Fibroblast of skin of back (primary cell): ENCODE measurements around the gene PNMT.
A peak's percentile ranks its signal among the peaks of the same experiment; 100 is the strongest.
"Not testable (repeated sequence)": the region's sequence is repeated elsewhere in the genome, so short reads cannot be mapped to it uniquely, and the experiment has no call there.

Experiments
- DNase-seq: peaks from one replicate; pipeline ENCODE4 v3.0.0-alpha.2; 2013

PNMT gene

DNA sequence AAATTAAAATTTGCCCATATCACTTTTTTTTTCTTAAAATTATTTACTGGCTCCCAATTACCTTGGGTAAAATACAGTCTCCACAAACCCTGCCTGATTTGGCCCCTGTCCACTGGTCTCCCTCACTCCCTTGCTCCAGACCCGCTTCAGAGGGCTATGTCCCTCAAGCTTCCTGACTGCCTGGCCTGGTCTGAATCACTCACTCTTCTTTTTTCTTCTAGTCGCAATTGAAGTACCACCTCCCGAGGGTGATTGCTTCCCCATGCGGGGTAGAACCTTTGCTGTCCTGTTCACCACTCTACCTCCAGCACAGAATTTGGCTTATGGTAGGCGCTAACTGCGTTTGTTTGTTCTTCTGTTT is 20.2 kb downstream of the PNMT start:
- DNase-seq = no peak

DNA sequence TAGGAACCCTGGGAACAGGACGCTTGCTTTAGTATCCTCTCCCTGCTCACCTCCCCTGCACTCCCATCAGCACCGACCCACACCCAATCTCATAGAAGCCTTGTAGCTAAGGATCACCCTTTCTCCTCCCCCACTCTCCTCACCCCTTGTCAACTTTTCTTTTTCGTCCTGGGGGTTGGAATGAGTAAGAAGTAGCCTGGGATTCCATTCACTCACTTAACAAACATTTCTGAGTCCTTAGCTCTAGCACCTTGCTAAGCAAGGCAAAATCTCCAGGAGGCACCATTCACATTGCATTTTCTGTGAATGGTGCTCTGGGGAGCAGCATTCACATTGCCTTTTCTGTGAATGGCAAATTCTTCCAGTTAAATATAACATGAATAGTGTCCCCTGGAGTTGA is 20.7 kb downstream of the PNMT start:
- DNase-seq = no peak

DNA sequence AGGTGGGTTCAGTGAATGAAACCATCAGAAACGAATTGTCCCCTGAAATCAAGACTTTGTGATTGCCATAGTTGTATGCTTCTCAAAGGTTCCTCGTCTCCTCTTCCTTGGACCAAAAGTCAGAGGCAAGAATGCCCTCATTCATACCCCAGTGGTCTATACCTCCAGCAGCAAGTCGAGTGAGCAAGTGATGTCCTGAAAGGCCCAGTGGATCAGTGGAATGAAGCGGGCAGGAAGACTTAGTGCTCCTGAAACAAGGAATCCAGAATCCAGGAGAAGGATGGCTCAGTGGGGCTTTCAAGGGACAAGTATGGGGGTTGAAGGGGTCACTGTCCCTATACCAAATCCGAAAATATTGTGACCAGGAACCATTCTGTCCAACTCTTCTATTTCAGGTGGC is 26.3 kb downstream of the PNMT start:
- no peak for DNase-seq

DNA sequence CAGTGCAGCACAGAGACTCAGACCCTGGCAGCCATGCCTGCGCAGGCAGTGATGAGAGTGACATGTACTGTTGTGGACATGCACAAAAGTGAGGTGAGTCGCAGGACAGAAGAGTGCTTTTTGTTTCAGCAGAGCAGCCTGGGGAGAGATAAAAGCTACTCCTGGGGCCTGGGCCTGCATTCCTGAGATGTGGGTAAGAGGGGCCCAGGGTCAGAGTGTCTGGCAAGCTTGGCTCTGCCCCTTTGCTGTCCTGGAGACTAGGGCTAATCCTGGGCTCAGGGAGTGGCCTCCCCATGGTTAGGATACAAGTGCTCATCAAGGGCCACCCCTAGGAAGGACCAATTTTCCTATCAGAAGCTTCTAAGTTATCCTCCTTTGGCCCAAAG is 26.8 kb downstream of the PNMT start:
- no peak for DNase-seq

DNA sequence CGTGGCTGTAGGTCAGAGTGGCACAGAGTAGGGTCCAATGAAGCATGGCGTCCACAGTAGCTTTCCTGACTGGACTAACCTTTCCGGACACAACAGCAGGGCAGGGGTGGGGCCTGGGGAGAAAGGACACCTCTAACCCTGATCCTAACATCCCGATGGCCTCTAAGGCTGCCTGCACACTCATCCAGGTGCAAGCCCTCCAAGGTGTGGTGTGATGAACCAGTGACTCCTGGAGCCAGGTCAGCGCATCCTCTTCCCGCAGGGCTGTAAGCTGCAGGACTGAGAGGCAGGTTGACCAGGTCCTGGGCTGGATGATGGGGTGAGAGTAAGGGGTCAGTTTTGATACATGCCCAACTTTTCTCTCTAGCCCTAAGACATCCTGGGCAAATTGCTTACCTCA is 28.5 kb downstream of the PNMT start:
- no peak for DNase-seq

DNA sequence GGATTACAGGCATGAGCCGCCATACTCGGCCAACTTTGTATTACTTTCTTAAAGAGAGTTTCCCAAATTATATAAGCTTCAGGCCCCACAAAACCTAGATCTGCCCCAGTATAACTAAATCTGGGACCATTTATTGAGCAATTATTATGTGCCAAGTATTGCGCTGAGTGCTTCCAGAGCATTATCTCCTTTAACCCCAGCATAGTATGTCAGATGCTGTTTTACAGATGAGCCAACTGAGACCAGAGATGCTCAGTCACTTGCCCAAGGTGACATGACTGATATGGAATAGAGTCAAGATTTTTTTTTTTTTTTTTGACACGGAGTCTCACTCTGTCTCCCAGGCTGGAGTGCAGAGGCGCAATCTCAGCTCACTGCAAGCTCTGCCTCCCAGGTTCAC is 29.7 kb downstream of the PNMT start:
- DNase-seq = no peak

DNA sequence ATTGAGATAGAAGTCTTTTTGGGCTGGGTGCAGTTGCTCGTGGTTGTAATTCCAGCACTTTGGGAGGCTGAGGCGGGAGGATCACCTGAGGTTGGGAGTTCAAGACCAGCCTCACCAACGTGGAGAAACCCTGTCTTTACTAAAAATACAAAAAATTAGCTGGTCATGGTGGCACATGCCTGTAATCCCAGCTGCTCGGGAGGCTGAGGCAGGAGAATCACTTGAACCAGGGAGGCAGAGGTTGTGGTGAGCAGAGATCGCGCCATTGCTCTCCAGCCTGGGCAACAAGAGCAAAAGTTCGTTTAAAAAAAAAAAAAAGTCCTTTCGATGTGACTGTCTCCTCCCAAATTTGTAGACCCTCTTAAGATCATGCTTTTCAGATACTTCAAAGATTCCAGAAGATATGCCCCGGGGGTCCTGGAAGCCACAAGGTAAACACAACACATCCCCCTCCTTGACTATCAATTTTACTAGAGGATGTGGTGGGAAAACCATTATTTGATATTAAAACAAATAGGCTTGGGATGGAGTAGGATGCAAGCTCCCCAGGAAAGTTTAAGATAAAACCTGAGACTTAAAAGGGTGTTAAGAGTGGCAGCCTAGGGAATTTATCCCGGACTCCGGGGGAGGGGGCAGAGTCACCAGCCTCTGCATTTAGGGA is 31.0 kb downstream of the PNMT start:
- not testable (repeated sequence) for DNase-seq

DNA sequence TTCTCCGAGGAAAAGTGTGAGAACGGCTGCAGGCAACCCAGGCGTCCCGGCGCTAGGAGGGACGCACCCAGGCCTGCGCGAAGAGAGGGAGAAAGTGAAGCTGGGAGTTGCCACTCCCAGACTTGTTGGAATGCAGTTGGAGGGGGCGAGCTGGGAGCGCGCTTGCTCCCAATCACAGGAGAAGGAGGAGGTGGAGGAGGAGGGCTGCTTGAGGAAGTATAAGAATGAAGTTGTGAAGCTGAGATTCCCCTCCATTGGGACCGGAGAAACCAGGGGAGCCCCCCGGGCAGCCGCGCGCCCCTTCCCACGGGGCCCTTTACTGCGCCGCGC is 31.5 kb downstream of the PNMT start, which contains the start of gene ERBB2:
Gene ERBB2, plus strand, starts transcription at position 247 of the 330 bp plus-strand sequence. CDS start 175 bp downstream, outside the sequence.
- DNase-seq = peak; percentile 85

DNA sequence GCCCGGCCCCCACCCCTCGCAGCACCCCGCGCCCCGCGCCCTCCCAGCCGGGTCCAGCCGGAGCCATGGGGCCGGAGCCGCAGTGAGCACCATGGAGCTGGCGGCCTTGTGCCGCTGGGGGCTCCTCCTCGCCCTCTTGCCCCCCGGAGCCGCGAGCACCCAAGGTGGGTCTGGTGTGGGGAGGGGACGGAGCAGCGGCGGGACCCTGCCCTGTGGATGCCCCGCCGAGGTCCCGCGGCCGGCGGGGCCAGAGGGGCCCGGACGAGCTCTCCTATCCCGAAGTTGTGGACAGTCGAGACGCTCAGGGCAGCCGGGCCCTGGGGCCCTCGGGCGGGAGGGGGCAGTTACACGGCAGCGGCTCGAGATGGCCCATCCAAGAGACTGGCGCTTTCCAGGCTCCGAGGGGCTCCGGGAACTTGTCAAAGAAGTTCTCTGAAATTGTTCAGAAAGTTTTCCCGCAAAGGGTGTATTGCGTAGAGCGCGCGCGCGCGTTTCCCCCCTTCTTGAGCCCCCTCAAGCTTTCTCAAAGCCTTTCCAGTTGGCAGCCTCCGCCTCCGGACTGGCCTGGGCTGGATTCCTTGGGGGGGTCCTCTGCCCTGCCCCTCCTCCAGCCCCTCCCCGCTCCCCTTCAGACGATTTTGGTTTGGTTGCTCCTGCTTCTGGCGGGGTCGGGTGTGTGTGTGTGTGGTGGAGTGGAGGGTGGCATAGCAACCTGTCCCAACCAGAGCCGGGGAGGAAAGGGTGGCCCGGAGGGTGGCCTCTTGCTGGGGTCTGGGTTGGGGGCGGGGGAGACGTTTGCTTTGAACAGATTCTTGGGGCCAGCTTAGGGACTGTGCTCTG is 32.1 kb downstream of the PNMT start:
- peak; percentile 28 for DNase-seq

DNA sequence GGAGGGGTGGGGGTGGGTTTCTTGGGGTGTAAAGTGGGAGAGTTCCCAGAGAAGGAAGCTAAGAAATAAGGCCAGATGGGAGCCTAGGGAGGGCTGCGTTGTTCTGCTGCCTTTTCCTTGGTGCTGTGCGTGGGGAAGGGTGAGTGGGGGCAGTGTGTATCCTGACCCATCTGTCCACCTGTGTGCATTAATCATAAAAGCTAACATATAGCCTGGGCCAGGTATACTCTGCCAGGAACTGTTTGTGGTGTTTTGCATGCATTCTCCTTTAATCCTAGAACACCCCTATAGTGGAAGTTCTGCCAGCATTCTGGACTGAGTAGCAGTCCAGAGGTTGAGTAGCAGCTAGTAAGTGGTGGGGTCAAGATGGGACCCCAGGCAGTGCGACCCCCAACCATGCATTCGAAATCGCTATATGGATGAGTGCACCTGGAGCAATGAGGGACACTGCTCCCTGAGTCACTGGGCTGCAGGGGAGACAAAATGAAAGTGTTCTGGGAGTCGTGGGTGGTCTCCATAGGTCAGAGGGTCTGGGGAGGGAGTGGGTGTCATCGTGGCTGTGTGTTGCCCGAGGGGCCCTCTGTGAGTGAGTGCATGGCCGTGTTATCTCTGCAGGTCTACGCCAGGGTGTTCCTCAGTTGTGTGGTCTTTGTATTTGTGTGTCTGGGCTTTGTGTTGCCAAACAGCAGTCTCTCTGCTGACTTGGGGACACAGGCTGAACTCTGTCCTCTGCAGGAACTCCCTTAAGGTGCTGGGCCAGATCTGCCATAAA is 32.9 kb downstream of the PNMT start:
- no peak for DNase-seq

DNA sequence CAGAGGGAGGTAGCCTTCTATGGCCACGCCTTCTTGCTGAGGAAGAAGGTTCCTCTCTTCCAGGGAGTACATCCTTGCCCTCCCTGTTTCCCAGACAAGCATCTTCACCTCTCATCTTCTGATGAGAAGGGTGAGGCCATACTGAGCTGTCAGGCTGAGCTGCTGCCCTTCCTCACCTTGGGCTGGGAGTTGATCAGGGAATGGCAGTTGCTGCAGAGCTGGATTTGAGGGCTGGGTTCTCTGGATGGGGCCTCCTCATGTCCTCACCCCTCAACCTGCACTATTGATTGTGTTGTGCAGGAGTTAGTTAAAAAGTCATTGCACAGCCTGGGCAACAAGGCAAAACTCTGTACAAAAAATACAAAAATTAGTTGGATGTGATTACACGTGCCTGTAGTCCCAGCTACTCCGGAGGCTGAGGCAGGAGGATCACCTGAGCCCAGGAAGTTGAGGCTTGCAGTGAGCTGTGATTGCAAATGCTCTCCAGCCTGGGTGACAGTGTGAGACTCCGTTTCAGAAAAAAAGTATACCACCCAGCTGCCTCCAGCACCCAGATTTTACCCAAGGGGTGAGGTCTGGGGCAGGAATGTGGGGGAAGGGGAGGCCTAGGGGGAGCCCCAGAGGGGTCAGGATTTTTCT is 33.6 kb downstream of the PNMT start:
- no peak for DNase-seq

DNA sequence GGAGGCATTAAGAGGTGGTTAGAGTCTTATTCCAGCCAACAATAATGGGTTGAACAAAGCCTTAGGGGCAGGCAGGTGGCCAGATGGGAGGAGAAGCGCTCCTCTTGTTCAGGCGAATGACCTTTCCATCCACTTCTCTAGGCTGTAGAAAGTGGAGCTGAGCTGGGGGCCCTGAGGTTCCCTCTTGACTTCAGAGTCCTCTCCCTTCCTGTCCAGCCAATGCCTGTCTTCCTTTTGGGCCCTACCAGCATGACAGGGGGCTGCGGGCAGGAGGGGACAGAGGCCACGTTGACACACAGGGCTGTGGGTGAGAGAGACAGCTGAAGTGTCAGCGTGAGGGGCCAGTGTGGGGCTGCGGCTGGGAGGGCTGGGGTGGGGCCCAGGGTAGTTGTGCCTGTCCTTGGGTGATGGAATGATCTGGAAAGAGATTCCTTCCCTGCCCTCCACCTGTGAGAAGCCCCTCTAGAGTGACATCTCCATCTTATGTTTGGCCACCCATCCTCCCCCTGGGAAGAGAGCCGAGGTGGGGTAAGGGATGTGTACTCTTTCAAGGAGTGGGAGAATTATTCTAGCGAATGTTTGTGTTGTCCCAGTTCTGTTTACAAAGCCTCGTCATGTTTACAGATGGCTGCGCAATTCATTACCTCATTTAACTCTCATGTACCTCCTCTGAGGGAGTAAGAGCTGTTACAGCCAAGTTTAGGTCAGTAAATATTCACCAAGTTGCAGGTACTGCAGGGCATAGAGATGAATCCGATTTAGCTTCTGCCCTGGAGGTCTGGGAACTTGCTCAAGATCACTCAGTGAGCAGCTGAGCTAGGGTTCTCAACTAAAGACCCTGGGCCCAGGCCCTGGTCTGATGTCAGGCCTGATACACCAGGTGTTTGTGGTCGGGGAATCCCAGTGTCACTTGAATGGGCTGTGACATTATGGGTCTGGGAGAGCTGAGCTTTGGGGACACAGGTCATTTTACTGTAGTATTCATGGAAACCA is 34.9 kb downstream of the PNMT start:
- DNase-seq = no peak

DNA sequence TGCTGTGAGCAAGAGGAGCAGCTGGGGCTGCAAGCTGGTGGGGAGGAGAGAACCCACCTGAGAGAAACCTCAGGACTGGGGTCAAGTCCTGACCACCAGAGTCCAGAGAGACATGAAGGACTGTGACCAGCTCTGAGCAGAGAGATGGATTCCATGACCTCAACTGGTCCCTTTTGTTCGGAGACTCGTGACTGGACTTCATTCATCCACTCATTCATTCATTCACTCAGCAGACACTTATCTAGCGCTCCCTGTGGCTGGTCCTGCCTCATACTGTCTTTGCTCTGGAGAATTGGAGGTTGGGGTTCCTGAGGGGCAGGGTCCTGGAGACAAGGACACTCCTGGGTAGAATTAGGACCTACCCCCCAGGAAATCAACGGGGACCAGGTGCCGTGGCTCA is 35.7 kb downstream of the PNMT start:
- no peak for DNase-seq

DNA sequence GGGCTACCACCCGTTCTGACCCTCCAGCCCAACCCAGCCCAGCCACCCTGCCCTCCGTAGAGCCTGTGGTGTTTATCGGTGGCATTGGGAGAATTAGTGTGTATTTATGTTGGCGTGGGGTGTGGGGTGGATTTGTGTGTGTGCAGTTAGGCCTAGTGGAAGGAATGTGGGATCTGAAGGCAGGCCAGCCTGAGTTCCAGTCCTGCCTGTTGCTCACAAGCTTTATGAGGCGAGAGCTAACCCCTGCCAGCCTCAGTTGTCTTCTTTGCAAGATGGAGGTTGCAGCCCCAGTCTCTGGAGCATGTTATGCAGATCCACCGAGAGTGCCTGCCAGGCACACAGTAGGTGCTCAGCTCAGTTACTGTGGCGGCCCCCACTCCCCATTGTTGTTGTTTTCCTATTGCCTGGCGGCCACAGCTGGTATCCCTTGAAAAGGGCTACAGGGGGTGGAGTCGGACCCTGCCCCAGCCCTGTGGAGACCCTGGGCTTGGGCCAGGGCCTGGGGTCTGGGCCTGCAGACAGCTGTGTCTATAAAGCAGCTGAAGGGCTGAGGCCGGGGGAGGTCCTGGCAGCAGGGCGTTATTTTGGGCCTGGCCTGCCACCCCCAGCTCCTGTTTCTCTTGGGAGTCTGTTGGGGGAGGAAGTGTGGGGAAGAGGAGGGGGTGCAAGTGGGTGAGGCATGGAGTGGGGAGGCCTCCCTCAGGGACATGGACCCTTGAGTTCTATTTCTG is 36.7 kb downstream of the PNMT start:
- peak; percentile 33 for DNase-seq

DNA sequence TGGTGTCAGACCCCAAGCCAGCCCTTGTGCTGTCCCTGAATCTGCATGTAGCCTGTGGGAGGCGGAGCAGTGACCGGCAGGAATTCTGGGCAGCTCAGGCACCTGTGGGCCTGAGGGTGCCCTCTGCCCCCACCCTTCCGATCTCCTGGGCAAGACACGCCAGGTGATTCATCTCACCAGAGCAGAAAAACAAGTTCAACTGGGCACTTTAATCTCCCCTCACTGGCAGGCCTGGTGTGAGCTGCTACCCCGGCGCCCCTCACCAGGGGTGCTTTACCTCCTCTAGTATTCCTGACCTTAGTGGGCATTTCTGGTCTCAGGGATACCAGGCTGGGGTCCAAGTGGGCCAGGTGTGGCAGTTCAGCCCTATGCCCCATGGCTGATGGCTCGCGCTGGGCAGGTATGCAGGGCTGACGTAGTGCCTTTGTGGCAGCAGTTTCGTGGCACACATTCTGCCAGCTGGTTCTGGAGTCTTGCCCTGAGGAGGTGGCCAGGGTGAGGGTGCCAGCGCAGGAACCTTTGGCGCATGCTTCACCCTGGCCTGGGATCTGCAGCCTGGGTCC is 37.6 kb downstream of the PNMT start:
- DNase-seq = no peak

DNA sequence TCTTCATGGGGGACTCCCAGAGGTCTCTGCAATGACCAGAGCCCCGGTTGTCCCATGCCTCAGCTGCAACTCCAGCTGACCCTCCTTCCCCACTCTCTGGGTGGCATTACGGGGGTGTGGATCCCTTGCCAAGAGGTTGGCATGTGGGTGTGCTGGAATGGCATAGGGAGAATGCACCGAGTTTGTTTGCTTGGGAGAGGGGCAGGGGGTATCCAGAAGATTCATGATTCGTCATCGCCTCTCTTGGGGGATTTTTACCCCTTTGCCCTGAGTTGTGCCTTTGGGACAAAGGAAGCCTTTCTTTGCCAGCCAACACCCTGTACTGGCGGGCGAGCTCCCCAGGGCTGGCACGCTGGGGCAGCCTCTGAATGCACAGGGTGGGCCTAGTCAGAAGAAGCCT is 38.1 kb downstream of the PNMT start:
- no peak for DNase-seq

DNA sequence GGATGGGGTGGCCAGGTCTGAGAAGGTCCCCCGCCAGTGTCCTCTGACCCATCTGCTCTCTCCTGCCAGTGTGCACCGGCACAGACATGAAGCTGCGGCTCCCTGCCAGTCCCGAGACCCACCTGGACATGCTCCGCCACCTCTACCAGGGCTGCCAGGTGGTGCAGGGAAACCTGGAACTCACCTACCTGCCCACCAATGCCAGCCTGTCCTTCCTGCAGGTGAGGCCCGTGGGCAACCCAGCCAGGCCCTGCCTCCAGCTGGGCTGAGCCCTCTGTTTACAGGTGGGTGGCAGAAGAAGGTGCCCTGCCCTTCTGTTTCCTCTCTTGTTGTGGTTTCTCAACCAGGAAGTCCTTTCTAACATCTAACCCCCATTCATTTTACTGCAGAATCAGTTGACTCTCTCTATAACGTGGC is 38.7 kb downstream of the PNMT start:
- DNase-seq = no peak

DNA sequence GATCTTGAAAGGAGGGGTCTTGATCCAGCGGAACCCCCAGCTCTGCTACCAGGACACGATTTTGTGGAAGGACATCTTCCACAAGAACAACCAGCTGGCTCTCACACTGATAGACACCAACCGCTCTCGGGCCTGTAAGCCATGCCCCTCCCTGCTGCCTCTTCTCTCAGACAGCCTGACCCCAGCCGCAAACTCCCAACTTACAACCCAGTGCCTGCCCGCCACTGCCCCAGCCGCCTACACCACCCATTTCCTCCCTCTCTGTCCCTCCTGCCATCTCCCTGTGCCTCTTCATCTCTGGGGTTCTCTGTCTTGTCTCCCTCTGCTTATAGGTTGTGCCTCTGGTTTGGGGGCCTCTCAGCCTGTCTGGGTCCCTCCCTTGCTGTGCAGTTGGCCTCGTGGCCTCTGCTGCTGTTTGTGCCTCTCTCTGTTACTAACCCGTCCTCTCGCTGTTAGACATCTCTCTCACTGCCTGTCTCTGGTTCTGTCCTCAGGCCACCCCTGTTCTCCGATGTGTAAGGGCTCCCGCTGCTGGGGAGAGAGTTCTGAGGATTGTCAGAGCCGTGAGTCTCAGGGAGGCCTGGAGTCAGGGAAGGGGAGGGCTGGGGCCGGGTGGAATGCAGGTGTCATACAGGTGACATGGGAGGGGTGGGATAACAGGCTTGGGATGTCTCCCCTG is 41.2 kb downstream of the PNMT start:
- DNase-seq = no peak

DNA sequence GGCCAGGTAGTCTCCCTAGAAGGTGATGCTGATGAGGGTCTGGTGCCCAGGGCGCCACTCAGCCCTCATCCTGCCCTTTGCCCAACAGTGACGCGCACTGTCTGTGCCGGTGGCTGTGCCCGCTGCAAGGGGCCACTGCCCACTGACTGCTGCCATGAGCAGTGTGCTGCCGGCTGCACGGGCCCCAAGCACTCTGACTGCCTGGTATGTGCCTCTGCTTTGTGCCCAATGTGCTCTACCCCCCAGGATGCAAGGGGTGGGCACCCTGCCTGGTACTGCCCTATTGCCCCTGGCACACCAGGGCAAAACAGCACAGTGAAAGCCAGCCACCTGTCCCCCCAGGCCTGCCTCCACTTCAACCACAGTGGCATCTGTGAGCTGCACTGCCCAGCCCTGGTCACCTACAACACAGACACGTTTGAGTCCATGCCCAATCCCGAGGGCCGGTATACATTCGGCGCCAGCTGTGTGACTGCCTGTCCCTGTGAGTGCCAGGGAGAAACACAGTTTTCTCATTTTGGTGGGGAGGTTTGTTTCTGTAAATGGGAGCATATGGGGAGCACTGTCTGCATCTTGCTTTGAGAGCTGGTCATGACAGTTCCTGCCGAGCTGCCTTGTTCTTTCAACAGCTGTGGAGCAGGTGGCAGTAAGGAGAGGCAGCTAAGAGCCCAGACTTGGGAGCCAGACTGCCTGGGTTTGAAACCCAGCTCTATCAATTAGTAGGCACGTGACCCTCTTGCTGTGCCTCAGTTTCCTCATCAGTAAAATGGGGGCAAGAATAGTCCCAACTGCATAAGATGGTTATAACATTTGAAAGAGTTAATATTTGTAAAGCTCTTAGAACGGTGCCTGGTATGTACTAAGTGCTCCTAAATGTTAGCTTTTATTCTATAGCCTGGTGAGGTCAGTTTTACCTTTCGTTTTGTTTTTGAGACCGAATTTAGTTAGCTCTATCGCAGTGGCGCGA is 42.0 kb downstream of the PNMT start:
- DNase-seq = no peak
